Lower lobe of right lung (tissue), 2 donors: ENCODE results near the gene HKDC1. TPM values are rescaled to one million over a fixed set of nuclear protein-coding genes. Genes with fewer than 3 reads are reported as not detected.

ENCODE experiments used
- ATAC-seq, 2 donors: fragments of 200-7000 bp; cut with Tn5 transposase; one replicate each; pipeline ENCODE4 v1.9.1; 2020 to 2022; ENCODE audit warnings: mild to moderate bottlenecking in 2 of 2, moderate library complexity in 2 of 2
- DNase-seq: peaks from one replicate; pipeline ENCODE4 v3.0.0-alpha.2; 2020
- H3K27ac ChIP-seq: fragments of 200-600 bp; one replicate; pipeline ENCODE4 v1.8.0; 2022
- H3K27me3 ChIP-seq: fragments of 200-600 bp; one replicate; pipeline ENCODE4 v1.8.0; 2022; ENCODE audit warnings: low read depth
- H3K36me3 ChIP-seq: fragments of 200-600 bp; one replicate; pipeline ENCODE4 v1.8.0; 2022; ENCODE audit warnings: mild to moderate bottlenecking
- H3K4me1 ChIP-seq: fragments of 200-600 bp; one replicate; pipeline ENCODE4 v1.8.0; 2022
- H3K4me3 ChIP-seq: fragments of 200-600 bp; one replicate; pipeline ENCODE4 v1.8.0; 2022; ENCODE audit warnings: mild to moderate bottlenecking
- H3K9me3 ChIP-seq: fragments of 200-600 bp; one replicate; pipeline ENCODE4 v1.8.0; 2022
- CTCF ChIP-seq: fragments of 200-600 bp; IDR thresholded peaks from one replicate; pipeline ENCODE4 v1.8.0; 2022; ENCODE audit warnings: antibody characterized with exemption, mild to moderate bottlenecking
- intact Hi-C: fragments of 100-400 bp; cut with DNase I; formaldehyde crosslinking; loops from one replicate; pipeline ENCODE4 v1.11.0; 2022
- total RNA-seq: library from RNA; stranded (reverse); fragmentation: NEBNext Ultra II Directional; extraction: Animal tissue kit (Norgen Biotek cat#: 25700); gene quantifications from one replicate; pipeline ENCODE4 v1.2.1, GENCODE V29; 2021
- donor health status: DM: no; HTN: yes; CAD: no; lungs with severe emphysema.

HKDC1 gene
- total RNA-seq, 1 donor from 2014 or later: 5.9 TPM

DNA sequence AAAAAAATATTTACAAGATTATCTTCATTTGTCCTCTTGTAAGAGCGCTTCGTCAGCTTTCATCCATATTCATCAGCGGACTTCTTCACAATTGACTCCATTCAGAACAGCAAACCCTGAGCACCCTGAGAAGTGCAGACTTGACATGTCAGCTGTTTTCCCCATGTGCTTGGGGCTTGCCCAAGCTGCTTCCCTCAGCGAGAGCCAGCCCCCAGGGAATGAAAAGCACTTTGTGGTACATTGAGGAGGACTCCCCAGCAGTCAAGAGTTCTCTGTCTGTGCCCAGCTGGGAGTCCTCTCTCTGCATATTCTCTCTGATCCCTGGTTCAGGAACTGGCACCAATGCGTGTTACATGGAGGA, 22.7 kb downstream of the HKDC1 start:
- ATAC-seq: no peak
- Histone ChIP-seq H3K4me1 (peaks cover 18% of the 10 kb centered on the region), H3K27ac (no peak overlapping the region), H3K4me3 (no peak overlapping the region), H3K36me3 (no peaks in the 10 kb centered on the region), H3K9me3 (no peaks in the 10 kb centered on the region), H3K27me3 (no peaks in the 10 kb centered on the region)
- intact Hi-C loops: no loop called here
- no peak for DNase-seq
- no peak for TF ChIP-seq CTCF

DNA sequence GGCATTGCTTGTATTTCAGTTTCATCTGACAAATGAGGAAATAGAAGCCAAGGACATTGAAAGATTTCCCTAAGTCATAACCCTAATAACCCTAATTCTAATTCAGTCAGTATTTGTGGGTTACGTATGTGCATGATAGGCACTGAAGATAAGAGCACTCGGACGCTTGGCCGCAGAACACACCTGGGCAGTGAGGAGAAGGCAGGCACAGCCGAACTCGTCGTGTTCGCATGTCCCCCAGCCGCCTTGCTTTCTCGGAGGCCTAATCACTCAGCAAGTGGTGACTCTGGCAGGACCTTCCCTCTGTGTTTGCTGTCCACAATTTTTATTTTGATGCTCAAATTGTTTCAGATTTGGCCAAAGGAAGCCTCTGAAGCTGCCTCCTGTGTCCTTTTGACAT, 23.7 kb downstream of the HKDC1 start:
- DNase-seq (no peak), ATAC-seq (no peak)
- Histone ChIP-seq H3K4me1 (peaks cover 16% of the 10 kb centered on the region), H3K27ac (no peak overlapping the region), H3K9me3 (no peaks in the 10 kb centered on the region), H3K36me3 (no peaks in the 10 kb centered on the region), H3K27me3 (no peaks in the 10 kb centered on the region), H3K4me3 (no peak overlapping the region)
- intact Hi-C loops: no loop called here
- no peak for TF ChIP-seq CTCF

DNA sequence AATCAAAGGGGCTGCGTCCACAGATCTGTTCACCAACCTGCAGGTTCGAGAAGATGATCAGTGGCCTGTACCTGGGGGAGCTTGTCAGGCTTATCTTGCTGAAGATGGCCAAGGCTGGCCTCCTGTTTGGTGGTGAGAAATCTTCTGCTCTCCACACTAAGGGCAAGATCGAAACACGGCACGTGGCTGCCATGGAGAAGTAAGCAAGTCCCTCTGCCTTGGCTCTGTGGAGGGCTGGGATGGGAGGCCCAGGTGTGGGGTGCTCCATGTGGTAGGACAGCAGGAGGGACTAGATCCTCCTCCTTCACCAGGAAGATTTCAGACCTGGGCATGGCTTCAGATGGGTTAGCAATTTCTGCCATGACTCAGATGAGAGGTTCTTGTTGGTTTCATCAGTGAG, 25.9 kb downstream of the HKDC1 start:
- ATAC-seq: no peak
- Histone ChIP-seq H3K4me1 (no peaks in the 10 kb centered on the region), H3K27ac (no peak overlapping the region), H3K36me3 (no peaks in the 10 kb centered on the region), H3K27me3 (no peaks in the 10 kb centered on the region), H3K4me3 (no peak overlapping the region), H3K9me3 (no peaks in the 10 kb centered on the region)
- no peak for DNase-seq
- intact Hi-C loops: no loop called here
- no peak for TF ChIP-seq CTCF

DNA sequence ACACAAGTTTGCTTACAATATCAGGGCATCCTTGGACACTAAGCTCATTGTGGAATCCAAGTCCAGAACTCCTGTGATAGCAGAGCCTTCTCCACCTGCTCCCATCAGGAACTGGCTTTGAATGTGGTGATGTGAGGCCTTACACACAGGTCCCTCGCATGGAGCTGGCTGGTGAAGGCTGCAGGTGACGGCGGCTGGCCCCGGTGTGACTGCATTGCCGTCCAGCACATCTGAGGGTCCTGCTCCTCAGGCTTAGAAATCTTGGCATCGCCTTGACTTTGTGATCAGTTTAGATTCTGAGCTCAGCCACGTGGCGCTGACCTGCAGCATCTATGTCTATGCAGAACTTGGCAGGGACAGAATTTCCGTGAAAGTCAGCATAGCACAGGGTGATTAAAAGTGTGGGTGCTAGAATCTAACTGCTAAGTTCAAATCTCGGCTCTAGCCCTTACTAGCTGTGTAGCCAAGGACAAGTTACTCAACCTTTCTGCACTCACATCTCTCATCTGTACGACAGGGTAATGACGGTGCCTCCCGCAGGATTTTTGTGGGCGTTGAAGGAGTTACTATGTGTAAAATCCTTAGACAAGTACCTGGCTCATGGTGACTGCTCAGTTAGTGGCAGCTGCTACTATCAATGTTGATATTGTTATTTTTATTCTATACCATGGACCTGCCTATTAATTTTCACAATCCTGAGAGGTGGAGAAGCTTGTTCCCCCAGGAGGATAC, 26.6 kb downstream of the HKDC1 start:
- no peak overlapping the region for H3K4me3 ChIP-seq
- no peak for TF ChIP-seq CTCF
- H3K27me3 ChIP-seq: no peaks in the 10 kb centered on the region
- no peaks in the 10 kb centered on the region for H3K4me1 ChIP-seq
- H3K36me3 ChIP-seq: no peaks in the 10 kb centered on the region
- H3K27ac ChIP-seq: no peak overlapping the region
- intact Hi-C loops: no loop called here
- H3K9me3 ChIP-seq: no peaks in the 10 kb centered on the region
- DNase-seq (no peak), ATAC-seq (no peak)

- no peak for DNase-seq
- no peak for TF ChIP-seq CTCF
- Histone ChIP-seq H3K4me1 (no peaks in the 10 kb centered on the region), H3K4me3 (no peak overlapping the region), H3K27ac (no peak overlapping the region), H3K36me3 (no peaks in the 10 kb centered on the region), H3K9me3 (no peaks in the 10 kb centered on the region), H3K27me3 (no peaks in the 10 kb centered on the region)
- no peak for ATAC-seq
- intact Hi-C loops: no loop called here
Measured at GRCh38 chr10:69247313-69247710, 27.2 kb downstream of the HKDC1 start.
